Germinal center (tissue), 1 donor: Measurements from ENCODE around the gene MSH4.
"Not testable (repeated sequence)": the region's sequence is repeated elsewhere in the genome, so short reads cannot be mapped to it uniquely, and the experiment has no call there.

Source experiments
- DNase-seq: peaks from one replicate; pipeline ENCODE4 v3.0.0; 2012; ENCODE audit warnings: mixed read lengths, low spot score

The MSH4 gene

GRCh38 chr1:75943037-75943436, 146.4 kb downstream of the MSH4 start:
- DNase-seq, result not testable (repeated sequence)

GRCh38 chr1:75950176-75950575, 153.5 kb downstream of the MSH4 start:
- DNase-seq, result no peak

- no peak for DNase-seq
Observed at GRCh38 chr1:75952016-75952415, 155.3 kb downstream of the MSH4 start.

- no peak for DNase-seq
Observed at GRCh38 chr1:75953461-75953860, 156.8 kb downstream of the MSH4 start.

- no peak for DNase-seq
Observed at GRCh38 chr1:75954586-75954985, 157.9 kb downstream of the MSH4 start.
